Measurements from ENCODE around the gene NOX4. TPM values are rescaled to one million over a fixed set of nuclear protein-coding genes. Genes with fewer than 3 reads are reported as not detected.

Gene NOX4
- total RNA-seq, 2 donors from 2014 or later = 166 to 293 TPM

DNA sequence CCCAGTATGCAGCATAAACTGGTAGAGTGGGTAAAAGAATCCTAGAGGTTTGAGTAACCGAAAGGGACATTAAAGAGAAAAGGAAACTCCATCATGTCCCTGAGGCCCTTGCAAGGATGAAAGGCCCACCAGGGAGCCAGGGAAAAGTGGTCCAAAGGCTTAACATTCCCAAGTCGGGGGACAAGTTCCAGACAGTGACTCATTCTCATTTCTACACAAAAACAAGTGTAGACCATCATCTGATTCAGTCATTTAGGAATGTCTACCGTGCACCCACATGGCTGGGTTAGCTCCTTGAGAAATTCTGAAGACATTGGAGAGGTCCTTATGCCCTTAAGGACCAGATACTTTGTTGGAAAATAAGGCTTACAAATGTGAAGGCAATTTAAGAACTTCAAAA is 4.8 kb upstream of the NOX4 start:
- Histone ChIP-seq H3K4me1 (ENCODE audit: control insufficient read depth in 1 of 2, low read depth in 2 of 2) (peaks cover 11 to 37% of the 10 kb centered on the region in 2 donors), H3K27ac (peak overlapping the region; percentile 61 to 66), H3K36me3 (no peaks in the 10 kb centered on the region), H3K27me3 (replicated peaks; ENCODE audit: insufficient read depth) (no peaks in the 10 kb centered on the region), H3K9me3 (no peaks in the 10 kb centered on the region), H3K4me3 (no peak overlapping the region)
- peak; percentile 78 for ATAC-seq (ENCODE audit: insufficient number of reproducible peaks, low FRiP score, low read depth)
- TF ChIP-seq, protein P1, sequence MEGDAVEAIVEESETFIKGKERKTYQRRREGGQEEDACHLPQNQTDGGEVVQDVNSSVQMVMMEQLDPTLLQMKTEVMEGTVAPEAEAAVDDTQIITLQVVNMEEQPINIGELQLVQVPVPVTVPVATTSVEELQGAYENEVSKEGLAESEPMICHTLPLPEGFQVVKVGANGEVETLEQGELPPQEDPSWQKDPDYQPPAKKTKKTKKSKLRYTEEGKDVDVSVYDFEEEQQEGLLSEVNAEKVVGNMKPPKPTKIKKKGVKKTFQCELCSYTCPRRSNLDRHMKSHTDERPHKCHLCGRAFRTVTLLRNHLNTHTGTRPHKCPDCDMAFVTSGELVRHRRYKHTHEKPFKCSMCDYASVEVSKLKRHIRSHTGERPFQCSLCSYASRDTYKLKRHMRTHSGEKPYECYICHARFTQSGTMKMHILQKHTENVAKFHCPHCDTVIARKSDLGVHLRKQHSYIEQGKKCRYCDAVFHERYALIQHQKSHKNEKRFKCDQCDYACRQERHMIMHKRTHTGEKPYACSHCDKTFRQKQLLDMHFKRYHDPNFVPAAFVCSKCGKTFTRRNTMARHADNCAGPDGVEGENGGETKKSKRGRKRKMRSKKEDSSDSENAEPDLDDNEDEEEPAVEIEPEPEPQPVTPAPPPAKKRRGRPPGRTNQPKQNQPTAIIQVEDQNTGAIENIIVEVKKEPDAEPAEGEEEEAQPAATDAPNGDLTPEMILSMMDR (IDR thresholded peaks at IDR 0.05) = no peak
- peak; percentile 34 for DNase-seq (ENCODE audit: low spot score)

- DNase-seq (ENCODE audit: low spot score) = no peak
- Histone ChIP-seq H3K36me3 (no peaks in the 10 kb centered on the region), H3K4me1 (ENCODE audit: control insufficient read depth in 1 of 2, low read depth in 2 of 2) (peaks cover 11 to 37% of the 10 kb centered on the region in 2 donors), H3K27me3 (replicated peaks; ENCODE audit: insufficient read depth) (no peaks in the 10 kb centered on the region), H3K4me3 (no peak overlapping the region), H3K27ac (peak overlapping the region in 1 of 2 donors; percentile 97), H3K9me3 (no peaks in the 10 kb centered on the region)
- no peak for ATAC-seq (ENCODE audit: insufficient number of reproducible peaks, low FRiP score, low read depth)
- TF ChIP-seq, protein P1 (IDR thresholded peaks at IDR 0.05) = no peak
Measured at GRCh38 chr11:89493431-89493830, 2.3 kb upstream of the NOX4 start.

DNA sequence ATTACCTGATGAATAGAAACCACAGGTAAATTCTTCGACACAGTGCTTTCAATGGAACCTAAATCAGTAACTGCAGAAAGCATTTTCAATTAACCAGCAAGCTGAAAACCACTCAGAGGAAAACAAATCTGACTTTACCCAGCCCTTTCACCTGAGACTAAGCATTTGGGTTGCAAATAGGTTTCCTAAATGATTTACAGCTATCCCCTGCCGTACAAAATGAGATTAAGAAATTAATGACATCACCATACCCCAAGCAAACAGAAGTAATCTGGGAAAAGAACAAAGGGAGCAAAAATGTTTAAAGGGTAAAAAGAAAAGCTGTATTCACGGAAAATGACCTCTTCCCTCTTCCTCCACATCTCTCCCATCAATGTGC is 584 bp downstream of the NOX4 start:
- Histone ChIP-seq H3K4me1 (ENCODE audit: control insufficient read depth in 1 of 2, low read depth in 2 of 2) (peaks cover 11 to 23% of the 10 kb centered on the region in 2 donors), H3K27ac (peak overlapping the region; percentile 86 to 97), H3K4me3 (peak overlapping the region; percentile 71), H3K27me3 (replicated peaks; ENCODE audit: insufficient read depth) (no peaks in the 10 kb centered on the region), H3K9me3 (no peaks in the 10 kb centered on the region), H3K36me3 (no peaks in the 10 kb centered on the region)
- TF ChIP-seq, protein P1 (IDR thresholded peaks at IDR 0.05) = no peak
- ATAC-seq (ENCODE audit: insufficient number of reproducible peaks, low FRiP score, low read depth) = no peak
- DNase-seq (ENCODE audit: low spot score) = no peak

DNA sequence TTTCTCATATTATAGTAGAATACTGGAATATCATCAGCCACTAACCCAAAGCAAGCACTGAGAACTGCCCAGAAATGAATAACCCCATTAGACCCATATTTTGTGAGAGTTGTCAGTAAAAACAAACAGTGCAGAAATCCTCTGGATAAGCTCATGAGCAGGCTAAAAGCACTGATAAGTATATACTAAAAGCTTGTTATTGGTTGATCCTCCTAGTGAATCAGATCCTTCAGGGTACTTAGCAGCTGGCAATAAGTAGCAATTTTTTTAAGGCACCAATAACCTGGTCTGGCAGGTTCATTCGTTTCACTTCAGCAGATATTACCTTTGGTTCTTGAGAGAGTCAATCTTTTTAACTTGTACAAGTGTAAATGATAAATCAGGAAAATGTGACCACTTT is 1.2 kb downstream of the NOX4 start:
- peaks cover 10 to 21% of the 10 kb centered on the region in 2 donors for H3K4me1 ChIP-seq (ENCODE audit: control insufficient read depth in 1 of 2, low read depth in 2 of 2)
- H3K27me3 ChIP-seq (replicated peaks; ENCODE audit: insufficient read depth) = no peaks in the 10 kb centered on the region
- TF ChIP-seq, protein P1 (IDR thresholded peaks at IDR 0.05) = no peak
- no peaks in the 10 kb centered on the region for H3K9me3 ChIP-seq
- H3K27ac ChIP-seq = peak overlapping the region; percentile 86 to 97
- ATAC-seq (ENCODE audit: insufficient number of reproducible peaks, low FRiP score, low read depth) = peak; percentile 37
- no peaks in the 10 kb centered on the region for H3K36me3 ChIP-seq
- DNase-seq (ENCODE audit: low spot score) = no peak
- H3K4me3 ChIP-seq = peak overlapping the region; percentile 71

DNA sequence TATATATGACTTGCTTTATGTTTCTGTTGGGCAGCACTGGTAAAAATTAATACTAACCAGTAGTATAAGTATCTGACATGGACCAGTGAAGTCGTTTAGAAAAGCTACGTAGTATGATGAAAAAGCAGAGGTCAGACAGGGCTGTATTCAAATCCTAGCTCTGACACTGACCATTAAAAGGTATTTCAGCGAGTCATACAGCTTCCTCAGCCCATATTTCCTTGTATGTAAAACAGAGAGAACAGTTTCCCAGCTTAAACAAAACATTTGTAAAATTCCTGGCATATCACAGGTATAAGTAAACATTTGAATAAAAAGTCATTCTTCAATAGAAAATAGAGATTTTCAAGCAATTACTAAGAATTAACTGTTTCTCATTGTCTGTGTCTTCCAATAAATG is 4.2 kb downstream of the NOX4 start:
- H3K27me3 ChIP-seq (replicated peaks; ENCODE audit: insufficient read depth) = no peaks in the 10 kb centered on the region
- peak overlapping the region; percentile 71 for H3K4me3 ChIP-seq
- peak overlapping the region; percentile 29 to 97 for H3K27ac ChIP-seq
- H3K4me1 ChIP-seq (ENCODE audit: control insufficient read depth in 1 of 2, low read depth in 2 of 2) = peaks cover 17 to 26% of the 10 kb centered on the region in 2 donors
- TF ChIP-seq, protein P1 (IDR thresholded peaks at IDR 0.05) = no peak
- no peak for DNase-seq (ENCODE audit: low spot score)
- ATAC-seq (ENCODE audit: insufficient number of reproducible peaks, low FRiP score, low read depth) = no peak
- H3K36me3 ChIP-seq = peaks cover 8% of the 10 kb centered on the region
- no peaks in the 10 kb centered on the region for H3K9me3 ChIP-seq
